Measurements from ENCODE around the gene NPFF. TPM values are rescaled to one million over a fixed set of nuclear protein-coding genes. Genes with fewer than 3 reads are reported as not detected.

The NPFF gene
- total and polyA plus RNA-seq, 4 donors = 0.45 TPM; not detected in 3

- no peaks in the 10 kb centered on the region for H3K27me3 ChIP-seq (ENCODE audit: control insufficient read depth in 3 of 3, insufficient read depth in 3 of 3, low read length in 2 of 3)
- no peaks in the 10 kb centered on the region for H3K9me3 ChIP-seq (ENCODE audit: control insufficient read depth in 4 of 4, insufficient read depth in 3 of 4, low read length in 3 of 4)
- no peak for ATAC-seq (ENCODE audit: insufficient read depth, low FRiP score)
- DNase-seq = no peak
- H3K4me1 ChIP-seq (ENCODE audit: control insufficient read depth in 5 of 5, insufficient read depth in 5 of 5, low read length in 5 of 5) = peaks cover 0 to 19% (median 0%) of the 10 kb centered on the region in 5 donors
- H3K4me3 ChIP-seq = no peak overlapping the region
- no peak overlapping the region for H3K27ac ChIP-seq (ENCODE audit: low read depth in 1 of 2, low read length in 1 of 2)
- TF ChIP-seq CTCF (IDR thresholded peaks at IDR 0.05; ENCODE audit: control extremely low read depth, extremely low read depth) = no peak
- 79 to 84% methylated on average over 3 of the region's 3 CpGs for WGBS, 2 donors
- peaks cover 59 to 90% (median 78%) of the 10 kb centered on the region in 4 donors for H3K36me3 ChIP-seq (ENCODE audit: control insufficient read depth in 4 of 4, insufficient read depth in 4 of 4, low read length in 4 of 4)
- H3K9ac ChIP-seq (ENCODE audit: insufficient read depth in 1 of 2, low read length in 2 of 2) = no peak overlapping the region
These were observed 44.3 kb downstream of the NPFF start for GRCh38 chr12:53462935-53463334.

GRCh38 chr12:53461591-53461990 is 45.7 kb downstream of the NPFF start:
- no peak for TF ChIP-seq CTCF (IDR thresholded peaks at IDR 0.05; ENCODE audit: control extremely low read depth, extremely low read depth)
- ATAC-seq (ENCODE audit: insufficient read depth, low FRiP score) (no peak), DNase-seq (no peak)
- Histone ChIP-seq H3K36me3 (ENCODE audit: control insufficient read depth in 4 of 4, insufficient read depth in 4 of 4, low read length in 4 of 4) (peaks cover 58 to 85% (median 77%) of the 10 kb centered on the region in 4 donors), H3K4me3 (no peak overlapping the region), H3K9me3 (ENCODE audit: control insufficient read depth in 4 of 4, insufficient read depth in 3 of 4, low read length in 3 of 4) (no peaks in the 10 kb centered on the region), H3K9ac (ENCODE audit: insufficient read depth in 1 of 2, low read length in 2 of 2) (no peak overlapping the region), H3K27me3 (ENCODE audit: control insufficient read depth in 3 of 3, insufficient read depth in 3 of 3, low read length in 2 of 3) (no peaks in the 10 kb centered on the region), H3K4me1 (ENCODE audit: control insufficient read depth in 5 of 5, insufficient read depth in 5 of 5, low read length in 5 of 5) (peaks cover 0 to 19% (median 0%) of the 10 kb centered on the region in 5 donors), H3K27ac (ENCODE audit: low read depth in 1 of 2, low read length in 1 of 2) (no peak overlapping the region)
- WGBS, 2 donors = 84 to 94% methylated on average over 8 of the region's 8 CpGs

- H3K4me1 ChIP-seq (ENCODE audit: control insufficient read depth in 5 of 5, insufficient read depth in 5 of 5, low read length in 5 of 5) = peaks cover 0 to 19% (median 0%) of the 10 kb centered on the region in 5 donors
- no peak overlapping the region for H3K4me3 ChIP-seq
- H3K9me3 ChIP-seq (ENCODE audit: control insufficient read depth in 4 of 4, insufficient read depth in 3 of 4, low read length in 3 of 4) = no peaks in the 10 kb centered on the region
- DNase-seq (no peak), ATAC-seq (ENCODE audit: insufficient read depth, low FRiP score) (no peak)
- peaks cover 59 to 85% (median 77%) of the 10 kb centered on the region in 4 donors for H3K36me3 ChIP-seq (ENCODE audit: control insufficient read depth in 4 of 4, insufficient read depth in 4 of 4, low read length in 4 of 4)
- no peaks in the 10 kb centered on the region for H3K27me3 ChIP-seq (ENCODE audit: control insufficient read depth in 3 of 3, insufficient read depth in 3 of 3, low read length in 2 of 3)
- no peak overlapping the region for H3K9ac ChIP-seq (ENCODE audit: insufficient read depth in 1 of 2, low read length in 2 of 2)
- WGBS, 2 donors = 86 to 93% methylated on average over 3 of the region's 3 CpGs
- no peak overlapping the region for H3K27ac ChIP-seq (ENCODE audit: low read depth in 1 of 2, low read length in 1 of 2)
- no peak for TF ChIP-seq CTCF (IDR thresholded peaks at IDR 0.05; ENCODE audit: control extremely low read depth, extremely low read depth)
These were observed 46.2 kb downstream of the NPFF start for GRCh38 chr12:53461059-53461458.

DNA sequence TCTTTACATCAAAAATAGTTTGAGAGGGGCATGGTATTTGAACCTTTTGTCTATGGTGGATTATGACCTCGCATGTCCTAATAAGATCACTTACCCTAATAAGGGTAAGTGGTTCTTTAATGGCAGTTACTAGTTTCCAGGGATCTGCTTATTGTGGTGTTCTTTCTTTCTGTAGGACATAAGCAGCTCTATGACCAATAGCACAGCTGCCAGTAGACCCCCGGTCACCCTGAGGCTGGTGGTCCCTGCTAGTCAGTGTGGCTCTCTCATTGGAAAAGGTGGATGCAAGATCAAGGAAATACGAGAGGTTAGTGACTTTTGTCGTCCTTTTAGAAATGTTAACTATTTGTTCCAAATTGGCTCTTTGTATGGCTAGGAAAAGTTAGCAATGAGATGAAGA is 48.2 kb downstream of the NPFF start:
- Histone ChIP-seq H3K36me3 (ENCODE audit: control insufficient read depth in 4 of 4, insufficient read depth in 4 of 4, low read length in 4 of 4) (peaks cover 54 to 89% (median 76%) of the 10 kb centered on the region in 4 donors), H3K9ac (ENCODE audit: insufficient read depth in 1 of 2, low read length in 2 of 2) (no peak overlapping the region), H3K27ac (ENCODE audit: low read depth in 1 of 2, low read length in 1 of 2) (no peak overlapping the region), H3K9me3 (ENCODE audit: control insufficient read depth in 4 of 4, insufficient read depth in 3 of 4, low read length in 3 of 4) (no peaks in the 10 kb centered on the region), H3K4me1 (ENCODE audit: control insufficient read depth in 5 of 5, insufficient read depth in 5 of 5, low read length in 5 of 5) (peaks cover 0 to 20% (median 4%) of the 10 kb centered on the region in 5 donors), H3K4me3 (no peak overlapping the region), H3K27me3 (ENCODE audit: control insufficient read depth in 3 of 3, insufficient read depth in 3 of 3, low read length in 2 of 3) (no peaks in the 10 kb centered on the region)
- no peak for TF ChIP-seq CTCF (IDR thresholded peaks at IDR 0.05; ENCODE audit: control extremely low read depth, extremely low read depth)
- DNase-seq = no peak
- ATAC-seq (ENCODE audit: insufficient read depth, low FRiP score) = no peak
- 81 to 89% methylated on average over 4 of the region's 4 CpGs for WGBS, 2 donors
